HepG2 (cell line): ENCODE data around the gene TTYH1. TPM values are rescaled to one million over a fixed set of nuclear protein-coding genes. Genes with fewer than 3 reads are reported as not detected.

ENCODE experiments used
- ASH2L ChIP-seq: fragments of 300-600, 200-600 bp; sonication (generic); IDR thresholded peaks from 2 replicates; pipeline ENCODE4 v1.7.0; 2017; ENCODE audit warnings: low read depth, mild to moderate bottlenecking, moderate library complexity, mixed read lengths, low read length; ENCODE audit not compliant: insufficient read length
- FOXO1 ChIP-seq: sonication (generic); formaldehyde crosslinking; IDR thresholded peaks from 2 replicates; pipeline ENCODE4 v1.4.0; 2020; ENCODE audit warnings: missing genetic modification reagents
- FOXP4 ChIP-seq: sonication (generic); formaldehyde crosslinking; IDR thresholded peaks from 2 replicates; pipeline ENCODE4 v1.4.0; 2020; ENCODE audit warnings: missing genetic modification reagents
- HCFC1 ChIP-seq: fragments of 150-350 bp; IDR thresholded peaks from 2 replicates; pipeline ENCODE4 v1.6.1; 2014; ENCODE audit warnings: low read depth, low read length
- MTA3 ChIP-seq: sonication (generic); formaldehyde crosslinking; IDR thresholded peaks from 2 replicates; pipeline ENCODE4 v1.4.0; 2020; ENCODE audit warnings: missing genetic modification reagents
- NFE2 ChIP-seq: sonication (generic); formaldehyde crosslinking; IDR thresholded peaks from 2 replicates; pipeline ENCODE4 v1.4.0; 2020; ENCODE audit warnings: missing genetic modification reagents
- POLR2G ChIP-seq: fragments of 200-400 bp; formaldehyde crosslinking; IDR thresholded peaks from 2 replicates; pipeline ENCODE4 v1.6.1; 2018; ENCODE audit warnings: mild to moderate bottlenecking, low read depth, low read length, moderate library complexity
- SMC3 ChIP-seq: IDR thresholded peaks from 2 replicates; pipeline ENCODE4 v1.6.1; 2011; ENCODE audit warnings: low read length, improper control_type of control experiment
- TBX3 ChIP-seq: fragments of 450-650 bp; IDR thresholded peaks from 2 replicates; pipeline ENCODE4 v1.6.1; 2017; ENCODE audit warnings: antibody characterized with exemption, mild to moderate bottlenecking, inconsistent platforms, borderline replicate concordance
- THAP8 ChIP-seq: sonication (generic); formaldehyde crosslinking; IDR thresholded peaks from 2 replicates; pipeline ENCODE4 v1.5.1; 2020; ENCODE audit warnings: missing genetic modification reagents, mild to moderate bottlenecking, borderline replicate concordance
- ZMYM2 ChIP-seq: sonication (generic); formaldehyde crosslinking; IDR thresholded peaks from 2 replicates; pipeline ENCODE4 v1.8.0; 2022; ENCODE audit warnings: mild to moderate bottlenecking, missing genetic modification reagents
- ZNF260 ChIP-seq: sonication (generic); formaldehyde crosslinking; IDR thresholded peaks from 2 replicates; pipeline ENCODE4 v1.4.0; 2020; ENCODE audit warnings: missing genetic modification reagents, low read depth, mild to moderate bottlenecking, borderline replicate concordance
- ZNF350 ChIP-seq: sonication (generic); formaldehyde crosslinking; IDR thresholded peaks from 2 replicates; pipeline ENCODE4 v1.4.0; 2020; ENCODE audit warnings: mild to moderate bottlenecking, low read depth, missing genetic modification reagents, borderline replicate concordance
- ZNF451 ChIP-seq: sonication (generic); formaldehyde crosslinking; IDR thresholded peaks from 2 replicates; pipeline ENCODE4 v1.5.0; 2020; ENCODE audit warnings: mild to moderate bottlenecking, missing genetic modification reagents
- ZNF547 ChIP-seq: sonication (generic); formaldehyde crosslinking; IDR thresholded peaks from 2 replicates; pipeline ENCODE4 v1.5.1; 2020; ENCODE audit warnings: mild to moderate bottlenecking, missing genetic modification reagents
- ZNF709 ChIP-seq: sonication (generic); formaldehyde crosslinking; IDR thresholded peaks from 2 replicates; pipeline ENCODE4 v1.5.0; 2020; ENCODE audit warnings: mild to moderate bottlenecking, missing genetic modification reagents
- ZNF782 ChIP-seq: sonication (generic); formaldehyde crosslinking; IDR thresholded peaks from 2 replicates; pipeline ENCODE4 v1.4.0; 2020; ENCODE audit warnings: missing genetic modification reagents, mild to moderate bottlenecking, borderline replicate concordance
- ZNF788 ChIP-seq: sonication (generic); formaldehyde crosslinking; IDR thresholded peaks from 2 replicates; pipeline ENCODE4 v1.5.0; 2020; ENCODE audit warnings: mild to moderate bottlenecking, missing genetic modification reagents, borderline replicate concordance
- polyA plus RNA-seq, 8 experiments: library from polyadenylated mRNA; depleted of rRNA in 3 of 8; stranded (reverse) in 7 of 8; unstranded in 1 of 8; fragments of >200 nt; fragmentation: Illumina TruSeq in 4 of 8; extraction: Trizol in 4 of 8; gene quantifications; 2 replicates each; pipeline versions ENCODE4 v1.2.1 to v1.2.3, GENCODE V29; 2011 to 2016; ENCODE audit warnings: low read depth in 4 of 8, missing spikeins in 1 of 8, mixed read lengths in 1 of 8; ENCODE audit not compliant: insufficient read depth in 1 of 8
- total RNA-seq, 5 experiments: library from RNA; depleted of rRNA; stranded (reverse); fragments of >200 nt; fragmentation: Illumina TruSeq; extraction: Trizol; gene quantifications; 2 replicates each; pipeline ENCODE4 v1.2.3, GENCODE V29; 2016; ENCODE audit warnings: low read depth in 1 of 5
- TF ChIP-seq, protein P1 (sequence below): sonication (generic); formaldehyde crosslinking; IDR thresholded peaks from 2 replicates; pipeline ENCODE4 v1.9.0; 2021; ENCODE audit warnings: missing genetic modification reagents, mild to moderate bottlenecking, borderline replicate concordance
- TF ChIP-seq, protein P2 (sequence below): IDR thresholded peaks from 2 replicates; pipeline ENCODE4 v1.6.1; 2016; ENCODE audit warnings: missing compliant biosample characterization, missing genetic modification reagents, borderline replicate concordance
- TF ChIP-seq, protein P3 (sequence below): sonication (generic); formaldehyde crosslinking; conservative IDR thresholded peaks from 2 replicates; pipeline ENCODE4 v1.4.0; 2020; ENCODE audit warnings: missing genetic modification reagents

Gene TTYH1
- total and polyA plus RNA-seq, 2 of the 13 experiments (the other 11 are each of a cell fraction or from before 2014, with no cell fraction given) = 6.9 to 19.9 TPM

GRCh38 chr19:54448774-54449700 lies 33.8 kb downstream of the TTYH1 start, which contains the start of gene LENG8 (continued):
- TF ChIP-seq, protein P1, sequence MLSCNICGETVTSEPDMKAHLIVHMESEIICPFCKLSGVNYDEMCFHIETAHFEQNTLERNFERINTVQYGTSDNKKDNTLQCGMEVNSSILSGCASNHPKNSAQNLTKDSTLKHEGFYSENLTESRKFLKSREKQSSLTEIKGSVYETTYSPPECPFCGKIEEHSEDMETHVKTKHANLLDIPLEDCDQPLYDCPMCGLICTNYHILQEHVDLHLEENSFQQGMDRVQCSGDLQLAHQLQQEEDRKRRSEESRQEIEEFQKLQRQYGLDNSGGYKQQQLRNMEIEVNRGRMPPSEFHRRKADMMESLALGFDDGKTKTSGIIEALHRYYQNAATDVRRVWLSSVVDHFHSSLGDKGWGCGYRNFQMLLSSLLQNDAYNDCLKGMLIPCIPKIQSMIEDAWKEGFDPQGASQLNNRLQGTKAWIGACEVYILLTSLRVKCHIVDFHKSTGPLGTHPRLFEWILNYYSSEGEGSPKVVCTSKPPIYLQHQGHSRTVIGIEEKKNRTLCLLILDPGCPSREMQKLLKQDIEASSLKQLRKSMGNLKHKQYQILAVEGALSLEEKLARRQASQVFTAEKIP = no peak
- TF ChIP-seq, protein P2, sequence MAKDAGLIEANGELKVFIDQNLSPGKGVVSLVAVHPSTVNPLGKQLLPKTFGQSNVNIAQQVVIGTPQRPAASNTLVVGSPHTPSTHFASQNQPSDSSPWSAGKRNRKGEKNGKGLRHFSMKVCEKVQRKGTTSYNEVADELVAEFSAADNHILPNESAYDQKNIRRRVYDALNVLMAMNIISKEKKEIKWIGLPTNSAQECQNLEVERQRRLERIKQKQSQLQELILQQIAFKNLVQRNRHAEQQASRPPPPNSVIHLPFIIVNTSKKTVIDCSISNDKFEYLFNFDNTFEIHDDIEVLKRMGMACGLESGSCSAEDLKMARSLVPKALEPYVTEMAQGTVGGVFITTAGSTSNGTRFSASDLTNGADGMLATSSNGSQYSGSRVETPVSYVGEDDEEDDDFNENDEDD (CRISPR knock-in tag) = peak; percentile 78; the same call in 1 of the 2 replicates
- TF ChIP-seq MTA3 (CRISPR knock-in tag) (no peak), ZNF782 (CRISPR knock-in tag) (no peak; the same call in 1 of the 2 replicates), ZNF547 (CRISPR knock-in tag) (peak; percentile 95), ASH2L (peak; percentile 64), TBX3 (no peak; the same call in 1 of the 2 replicates), NFE2 (CRISPR knock-in tag) (no peak), ZMYM2 (no peak), FOXO1 (CRISPR knock-in tag) (peak; percentile 68), ZNF788 (CRISPR knock-in tag) (peak; percentile 80; the same call in 1 of the 2 replicates), FOXP4 (peak; percentile 50), ZNF260 (CRISPR knock-in tag) (no peak), ZNF709 (CRISPR knock-in tag) (peak; percentile 88; the same call in 1 of the 2 replicates), HCFC1 (peak; percentile 33; the same call in 1 of the 2 replicates), THAP8 (no peak), SMC3 (no peak), ZNF350 (CRISPR knock-in tag) (peak; percentile 44; the same call in 1 of the 2 replicates), POLR2G (peak; percentile 89), ZNF451 (CRISPR knock-in tag) (peak; percentile 76; the same call in 1 of the 2 replicates)
- TF ChIP-seq, protein P3, sequence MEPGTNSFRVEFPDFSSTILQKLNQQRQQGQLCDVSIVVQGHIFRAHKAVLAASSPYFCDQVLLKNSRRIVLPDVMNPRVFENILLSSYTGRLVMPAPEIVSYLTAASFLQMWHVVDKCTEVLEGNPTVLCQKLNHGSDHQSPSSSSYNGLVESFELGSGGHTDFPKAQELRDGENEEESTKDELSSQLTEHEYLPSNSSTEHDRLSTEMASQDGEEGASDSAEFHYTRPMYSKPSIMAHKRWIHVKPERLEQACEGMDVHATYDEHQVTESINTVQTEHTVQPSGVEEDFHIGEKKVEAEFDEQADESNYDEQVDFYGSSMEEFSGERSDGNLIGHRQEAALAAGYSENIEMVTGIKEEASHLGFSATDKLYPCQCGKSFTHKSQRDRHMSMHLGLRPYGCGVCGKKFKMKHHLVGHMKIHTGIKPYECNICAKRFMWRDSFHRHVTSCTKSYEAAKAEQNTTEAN = 0 out of 2 replicates have a peak, but pooled peaks have one; percentile 16
